VCaP (cell line): ENCODE measurements around the gene MTARC1.

ENCODE experiments used
- H3K27ac ChIP-seq: fragments of 450-650 bp; 2 replicates; pipeline ENCODE4 v1.5.1; 2017
- TF ChIP-seq, protein P1 (sequence below): fragments of 450-650 bp; conservative IDR thresholded peaks from 2 replicates; pipeline ENCODE4 v1.5.1; 2017; ENCODE audit warnings: mild to moderate bottlenecking, moderate library complexity

Gene MTARC1

DNA sequence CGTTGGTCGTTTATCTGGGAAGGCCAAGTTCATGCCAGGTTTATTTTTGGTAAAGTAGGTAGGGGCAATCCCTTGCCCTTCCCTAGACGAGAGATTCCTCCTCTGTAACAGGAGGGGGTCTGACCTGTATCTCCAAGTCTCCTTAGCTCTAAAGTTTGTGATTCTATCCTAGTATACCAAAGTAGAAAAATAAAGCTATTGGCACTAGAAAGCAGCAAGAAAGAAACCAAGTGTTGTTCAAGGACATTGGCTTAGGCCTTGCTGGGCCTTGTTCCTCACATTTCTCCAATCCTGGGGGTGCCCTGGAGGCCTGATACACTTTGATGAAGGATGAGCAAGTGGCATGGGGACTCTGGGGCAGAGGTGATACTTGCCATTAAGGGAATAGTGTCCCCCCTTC is 37.8 kb upstream of the MTARC1 start:
- TF ChIP-seq, protein P1, sequence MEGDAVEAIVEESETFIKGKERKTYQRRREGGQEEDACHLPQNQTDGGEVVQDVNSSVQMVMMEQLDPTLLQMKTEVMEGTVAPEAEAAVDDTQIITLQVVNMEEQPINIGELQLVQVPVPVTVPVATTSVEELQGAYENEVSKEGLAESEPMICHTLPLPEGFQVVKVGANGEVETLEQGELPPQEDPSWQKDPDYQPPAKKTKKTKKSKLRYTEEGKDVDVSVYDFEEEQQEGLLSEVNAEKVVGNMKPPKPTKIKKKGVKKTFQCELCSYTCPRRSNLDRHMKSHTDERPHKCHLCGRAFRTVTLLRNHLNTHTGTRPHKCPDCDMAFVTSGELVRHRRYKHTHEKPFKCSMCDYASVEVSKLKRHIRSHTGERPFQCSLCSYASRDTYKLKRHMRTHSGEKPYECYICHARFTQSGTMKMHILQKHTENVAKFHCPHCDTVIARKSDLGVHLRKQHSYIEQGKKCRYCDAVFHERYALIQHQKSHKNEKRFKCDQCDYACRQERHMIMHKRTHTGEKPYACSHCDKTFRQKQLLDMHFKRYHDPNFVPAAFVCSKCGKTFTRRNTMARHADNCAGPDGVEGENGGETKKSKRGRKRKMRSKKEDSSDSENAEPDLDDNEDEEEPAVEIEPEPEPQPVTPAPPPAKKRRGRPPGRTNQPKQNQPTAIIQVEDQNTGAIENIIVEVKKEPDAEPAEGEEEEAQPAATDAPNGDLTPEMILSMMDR = no peak
- H3K27ac ChIP-seq = peak overlapping the region; percentile 85

DNA sequence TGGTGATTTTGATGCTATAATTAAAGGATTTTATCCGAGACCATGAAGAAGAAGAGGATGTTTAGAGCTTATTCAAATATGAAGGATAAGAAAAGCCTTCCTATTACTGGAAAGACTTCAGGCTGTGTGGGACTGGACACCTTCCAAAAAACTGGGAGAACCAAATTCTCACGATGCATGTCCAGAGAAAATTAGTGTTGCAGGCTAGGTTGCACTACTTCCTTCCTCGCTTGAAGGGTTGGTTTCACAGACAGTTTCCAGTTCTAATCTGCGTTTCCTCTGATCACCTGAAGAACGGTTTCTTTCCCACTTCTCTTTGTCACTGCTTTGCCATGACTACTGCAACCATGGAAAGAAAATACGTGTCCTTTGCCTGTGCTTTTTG is 36.6 kb upstream of the MTARC1 start:
- TF ChIP-seq, protein P1 = no peak
- H3K27ac ChIP-seq = no peak overlapping the region

DNA sequence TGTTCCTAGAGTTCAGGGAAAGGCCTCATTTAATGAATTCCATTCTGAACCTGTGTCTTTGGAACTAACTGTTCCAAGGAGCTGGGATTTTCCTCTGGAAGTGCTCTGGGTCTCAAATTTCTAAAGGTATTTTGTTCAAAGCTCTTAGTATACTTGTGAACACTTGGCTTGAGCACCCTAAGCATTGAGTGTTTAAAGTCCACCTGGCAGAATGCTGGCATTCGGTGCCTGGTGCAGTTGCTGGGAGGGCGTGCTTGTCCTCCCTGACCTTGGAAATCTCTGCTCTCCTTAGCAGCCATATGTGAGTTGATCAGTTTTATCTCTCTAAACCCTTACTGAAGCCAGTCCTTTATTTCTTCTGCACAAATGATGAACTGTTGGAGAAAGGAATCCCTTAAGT is 35.6 kb upstream of the MTARC1 start:
- TF ChIP-seq, protein P1 = no peak

DNA sequence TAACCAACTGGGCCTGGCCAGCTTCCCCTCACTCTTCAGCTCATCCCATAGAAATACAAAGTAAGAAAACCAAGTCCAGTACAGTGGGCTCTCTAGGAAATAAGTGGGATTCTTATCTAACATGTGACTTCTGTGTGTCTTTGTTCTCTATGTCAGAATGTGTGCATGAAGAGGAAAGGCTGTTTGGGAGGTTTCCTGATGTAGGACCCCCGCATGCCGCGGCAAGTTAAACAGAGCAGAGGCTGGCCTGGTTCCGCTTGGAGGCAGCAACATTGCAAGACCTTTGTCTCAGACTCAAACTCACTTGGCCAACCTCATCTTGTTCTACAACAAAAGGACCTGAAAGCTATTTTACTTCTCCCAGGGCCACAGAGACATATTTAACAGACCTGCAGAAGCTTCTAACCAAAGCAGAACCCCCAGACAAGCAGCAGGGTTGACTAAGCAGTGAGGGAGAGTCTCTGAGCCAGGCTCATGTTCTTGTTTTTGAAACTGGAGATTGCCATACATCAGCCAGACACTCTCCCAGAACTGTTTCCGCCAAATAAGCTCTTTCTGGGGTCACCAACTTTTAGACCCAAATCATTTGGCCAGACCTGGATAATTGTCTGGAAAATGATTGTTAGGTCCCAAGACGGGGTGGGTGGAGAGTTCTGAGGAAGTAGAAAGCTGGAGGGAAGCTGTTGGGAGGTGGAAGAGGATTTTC is 32.3 kb upstream of the MTARC1 start:
- H3K27ac ChIP-seq = no peak overlapping the region
- TF ChIP-seq, protein P1 = no peak

More for the DNA sequence above, 35.6 kb upstream of the MTARC1 start:
- H3K27ac ChIP-seq = no peak overlapping the region

DNA sequence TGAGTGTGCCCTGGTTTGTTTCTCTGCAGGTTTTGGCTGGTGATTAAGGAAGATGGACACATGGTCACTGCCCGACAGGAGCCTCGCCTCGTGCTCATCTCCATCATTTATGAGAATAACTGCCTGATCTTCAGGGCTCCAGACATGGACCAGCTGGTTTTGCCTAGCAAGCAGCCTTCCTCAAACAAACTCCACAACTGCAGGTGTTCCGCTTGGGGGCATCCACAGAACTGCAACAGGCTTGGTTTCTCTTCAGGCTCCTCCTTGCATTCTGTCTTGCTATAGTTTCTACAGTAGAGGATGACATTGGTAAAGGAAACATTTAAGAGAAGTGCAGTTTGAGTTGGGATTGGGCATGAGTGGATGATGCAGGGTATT is 31.8 kb upstream of the MTARC1 start:
- H3K27ac ChIP-seq = no peak overlapping the region
- TF ChIP-seq, protein P1 = no peak

DNA sequence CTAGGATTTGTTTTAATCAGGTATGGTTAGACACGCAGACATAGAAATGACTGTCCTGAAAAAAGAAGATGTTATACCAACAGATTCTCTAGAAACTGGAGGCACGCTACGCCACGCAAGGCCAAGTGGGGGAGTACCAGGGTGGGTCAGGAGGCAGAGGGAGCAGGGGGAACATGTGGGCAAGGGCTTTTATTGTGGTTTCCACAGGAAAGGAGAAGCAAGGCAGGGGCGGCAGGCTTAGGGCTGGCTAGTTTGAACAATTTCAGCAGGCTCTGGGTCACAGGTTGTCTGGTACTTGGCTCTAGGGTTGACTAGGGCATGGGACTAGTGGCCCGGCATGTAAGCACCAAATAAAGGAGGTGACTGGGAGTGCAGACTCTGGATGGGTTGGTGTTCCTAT is 31.4 kb upstream of the MTARC1 start:
- TF ChIP-seq, protein P1 = no peak
- H3K27ac ChIP-seq = no peak overlapping the region

DNA sequence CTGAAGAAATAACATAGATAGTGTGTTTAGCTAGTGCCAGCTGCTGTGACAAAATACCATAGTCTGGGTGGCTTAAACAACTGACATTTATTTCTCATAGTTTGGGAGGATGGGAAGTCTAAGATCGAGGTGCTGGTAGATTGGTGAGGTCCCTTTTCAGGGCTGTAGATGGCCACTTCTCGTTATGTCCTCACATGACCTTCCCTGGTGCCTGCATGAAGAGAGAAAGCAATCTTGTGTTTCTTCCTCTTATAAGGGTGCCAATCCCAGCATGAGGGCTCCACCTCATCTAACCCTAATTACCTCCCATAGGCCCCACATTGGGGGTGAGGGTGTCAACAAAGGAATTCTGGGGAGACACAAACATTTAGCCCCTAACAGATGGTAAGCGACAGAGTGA is 29.3 kb upstream of the MTARC1 start:
- no peak overlapping the region for H3K27ac ChIP-seq
- TF ChIP-seq, protein P1 = no peak
